Lower leg skin (tissue), 4 donors: ENCODE results near the gene CAMK2B. TPM values are rescaled to one million over a fixed set of nuclear protein-coding genes. Genes with fewer than 3 reads are reported as not detected.

Source experiments
- DNase-seq, 2 donors: peaks; one replicate each; pipeline ENCODE4 v3.0.0-alpha.2; 2019; ENCODE audit warnings: low spot score in 2 of 2
- H3K4me3 ChIP-seq: fragments of 200-600 bp; sonication (generic); 2 replicates; pipeline ENCODE4 v1.5.1; 2017; ENCODE audit warnings: mild to moderate bottlenecking, low read depth; ENCODE audit not compliant: poor library complexity, severe bottlenecking
- CTCF ChIP-seq, 3 donors: fragments of 450-650 bp; IDR thresholded peaks; one replicate each; pipeline ENCODE4 v1.5.1; 2016; ENCODE audit warnings: antibody characterized with exemption in 3 of 3, mild to moderate bottlenecking in 3 of 3, moderate library complexity in 2 of 3
- POLR2A ChIP-seq, 2 donors: fragments of 450-650 bp; IDR thresholded peaks; one replicate each; pipeline ENCODE4 v1.6.1; 2016 to 2017; ENCODE audit warnings: antibody characterized with exemption in 2 of 2, mild to moderate bottlenecking in 1 of 2, moderate library complexity in 1 of 2
- WGBS, 2 donors: methylation state at CpG; one replicate each; pipeline ENCODE4 v1.1.5; 2018; 5-methylcytosine and 5-hydroxymethylcytosine counted together
- intact Hi-C: fragments of 100-400 bp; cut with DNase I; formaldehyde crosslinking; loops from one replicate; pipeline ENCODE4 v1.15.0; 2023; ENCODE audit warnings: low total_unique reads
- total RNA-seq, 4 donors: library from RNA; depleted of rRNA; stranded (reverse); fragments of >200 nt; gene quantifications; one replicate each; pipeline ENCODE4 v1.1.0, GENCODE V29; 2016

CAMK2B gene
- total RNA-seq, 4 donors from 2014 or later = 0.04 to 2.6 (median 1.1) TPM

DNA sequence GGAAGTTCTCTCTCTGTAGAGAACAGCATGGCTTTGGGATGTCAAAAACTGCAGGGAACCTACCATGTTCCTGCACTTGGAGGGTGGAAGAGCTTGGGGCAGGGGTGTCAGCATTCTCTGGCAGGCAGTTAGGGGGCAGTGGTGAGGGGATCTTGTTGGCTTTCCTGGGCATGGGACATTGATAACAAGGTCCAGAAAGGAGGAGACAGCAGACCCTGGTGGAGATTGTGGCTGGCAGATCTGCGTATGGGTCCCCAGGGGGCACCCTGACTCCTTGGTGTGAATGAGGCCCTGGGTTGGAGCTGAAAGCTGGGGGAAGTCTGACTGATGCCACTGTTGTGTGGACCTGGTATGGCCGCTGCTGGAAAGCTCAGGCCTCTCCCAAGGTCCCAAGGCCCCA, 22.9 kb upstream of the CAMK2B start:
- intact Hi-C loops = no loop called here
- no peak for DNase-seq
- no peak overlapping the region for H3K4me3 ChIP-seq
- 89 to 91% methylated on average over 2 of the region's 2 CpGs for WGBS, 2 donors
- TF ChIP-seq POLR2A (IDR thresholded peaks at IDR 0.05) (no peak), CTCF (IDR thresholded peaks at IDR 0.05) (no peak)

GRCh38 chr7:44347546-44348114, 22.2 kb upstream of the CAMK2B start:
- H3K4me3 ChIP-seq = no peak overlapping the region
- intact Hi-C loops = no loop called here
- TF ChIP-seq POLR2A (IDR thresholded peaks at IDR 0.05) (no peak), CTCF (IDR thresholded peaks at IDR 0.05) (no peak)
- DNase-seq = no peak

GRCh38 chr7:44346063-44346462, 20.7 kb upstream of the CAMK2B start:
- 93 to 96% methylated on average over 2 of the region's 2 CpGs for WGBS, 2 donors
- TF ChIP-seq CTCF (IDR thresholded peaks at IDR 0.05) = no peak
- TF ChIP-seq POLR2A (IDR thresholded peaks at IDR 0.05) = no peak
- DNase-seq = no peak
- no peak overlapping the region for H3K4me3 ChIP-seq
- intact Hi-C loops = no loop called here

DNA sequence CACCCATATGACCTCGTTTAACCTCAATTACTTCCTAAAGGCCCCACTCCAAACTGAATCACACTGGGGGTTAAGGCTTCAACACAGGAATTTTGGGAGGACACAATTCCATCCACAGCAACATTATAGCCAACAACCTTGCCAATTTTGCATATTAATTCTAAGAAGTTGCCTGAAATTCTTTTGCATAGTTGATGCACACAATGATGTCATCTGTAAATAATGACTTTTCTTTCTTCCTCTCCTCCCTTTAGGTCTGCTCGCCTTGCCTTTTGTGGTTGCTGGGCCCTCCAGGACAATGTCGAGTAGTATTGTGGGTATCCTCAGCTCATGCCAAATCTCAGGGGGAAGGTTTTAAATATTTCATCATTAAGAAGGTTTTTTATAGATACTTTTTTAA, 16.0 kb upstream of the CAMK2B start:
- intact Hi-C loops = no loop called here
- no peak for TF ChIP-seq CTCF (IDR thresholded peaks at IDR 0.05)
- no peak for TF ChIP-seq POLR2A (IDR thresholded peaks at IDR 0.05)
- H3K4me3 ChIP-seq = no peak overlapping the region
- 86 to 88% methylated on average over 3 of the region's 3 CpGs for WGBS, 2 donors
- no peak for DNase-seq

GRCh38 chr7:44338600-44338999, 13.2 kb upstream of the CAMK2B start:
- H3K4me3 ChIP-seq = no peak overlapping the region
- intact Hi-C loops = no loop called here
- DNase-seq = no peak
- WGBS, 2 donors = 74 to 78% methylated on average over 3 of the region's 3 CpGs
- no peak for TF ChIP-seq CTCF (IDR thresholded peaks at IDR 0.05)
- TF ChIP-seq POLR2A (IDR thresholded peaks at IDR 0.05) = no peak

DNA sequence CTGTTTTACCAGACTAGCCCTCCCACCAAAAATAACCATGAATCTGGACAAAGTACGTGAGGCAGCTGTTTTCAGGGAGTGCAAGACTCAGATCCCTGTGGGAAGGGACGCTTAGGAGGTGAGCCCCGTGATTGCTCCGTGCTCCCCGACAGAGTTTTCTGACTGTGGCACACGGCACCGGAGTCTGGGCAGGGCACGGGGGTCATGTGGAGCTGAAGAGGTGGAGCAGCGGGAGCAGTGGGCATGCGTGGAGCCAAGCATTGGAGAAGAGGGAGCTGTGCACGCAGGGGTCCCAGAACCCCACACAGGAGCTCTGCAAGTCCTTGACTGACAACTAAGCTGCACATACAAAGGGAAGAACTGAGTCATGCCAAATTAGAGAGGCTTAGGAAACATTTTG, 11.1 kb upstream of the CAMK2B start:
- no peak for DNase-seq
- WGBS, 2 donors = 91 to 93% methylated on average over 11 of the region's 11 CpGs
- no peak overlapping the region for H3K4me3 ChIP-seq
- intact Hi-C loops = no loop called here
- no peak for TF ChIP-seq CTCF (IDR thresholded peaks at IDR 0.05)
